Common myeloid progenitor, CD34-positive (primary cell): ENCODE results near the gene MAN1C1.

Experiments
- CTCF ChIA-PET: fragments of 350-600 bp; sonication (Branson Sonifier 250); formaldehyde crosslinking; loops from one replicate; lab custom pipeline; 2021; ENCODE audit warnings: antibody characterized with exemption; lab: Charles Lee
- POLR2A ChIA-PET: fragments of 350-600 bp; sonication (Branson Sonifier 250); formaldehyde crosslinking; loops from one replicate; lab custom pipeline; 2021; ENCODE audit warnings: antibody characterized with exemption; lab: Charles Lee
- DNase-seq, 3 donors: peaks; one replicate each; pipeline versions ENCODE4 v3.0.0 to v3.0.0-alpha.2; 2013
- H3K27ac ChIP-seq, 2 experiments: 1 replicate in 1 of 2; 2 replicates in 1 of 2; pipeline ENCODE4 v1.7.0; 2013; ENCODE audit warnings: inconsistent platforms in 2 of 2, low read length in 2 of 2, mild to moderate bottlenecking in 2 of 2, low read depth in 1 of 2, moderate library complexity in 1 of 2; ENCODE audit not compliant: severe bottlenecking in 2 of 2, insufficient read depth in 1 of 2, poor library complexity in 1 of 2
- H3K27me3 ChIP-seq, 5 experiments: replicated peaks in 2 of 5; 1 replicate in 3 of 5; 2 replicates in 2 of 5; pipeline versions ENCODE4 v1.6.1 to v1.7.0; 2013; ENCODE audit warnings: low read length in 4 of 5, mild to moderate bottlenecking in 2 of 5, moderate library complexity in 2 of 5, inconsistent platforms in 1 of 5; ENCODE audit not compliant: insufficient read depth in 5 of 5, control insufficient read depth in 4 of 5
- H3K36me3 ChIP-seq, 4 experiments: 1 replicate in 2 of 4; 2 replicates in 2 of 4; pipeline versions ENCODE4 v1.6.1 to v1.7.0; 2013; ENCODE audit warnings: low read length in 3 of 4, control low read depth in 1 of 4, mild to moderate bottlenecking in 1 of 4; ENCODE audit not compliant: control insufficient read depth in 4 of 4, insufficient read depth in 4 of 4
- H3K4me1 ChIP-seq, 4 experiments: 1 replicate in 3 of 4; 2 replicates in 1 of 4; pipeline versions ENCODE4 v1.6.1 to v1.7.1; 2013; ENCODE audit warnings: low read length in 3 of 4, mild to moderate bottlenecking in 3 of 4, control low read depth in 1 of 4, inconsistent platforms in 1 of 4, moderate library complexity in 1 of 4; ENCODE audit not compliant: control insufficient read depth in 4 of 4, insufficient read depth in 4 of 4; ENCODE audit errors: control extremely low read depth in 1 of 4
- H3K4me3 ChIP-seq, 7 experiments: 1 replicate in 4 of 7; 2 replicates in 3 of 7; pipeline versions ENCODE4 v1.5.1 to v1.7.0; 2013; ENCODE audit warnings: mild to moderate bottlenecking in 7 of 7, low read length in 6 of 7, moderate library complexity in 6 of 7, inconsistent platforms in 2 of 7, low read depth in 2 of 7, control low read depth in 1 of 7; ENCODE audit not compliant: insufficient read depth in 4 of 7, control insufficient read depth in 1 of 7; ENCODE audit errors: extremely low read depth in 1 of 7
- H3K9me3 ChIP-seq, 5 experiments: 1 replicate in 4 of 5; 2 replicates in 1 of 5; pipeline versions ENCODE4 v1.6.1 to v1.7.1; 2013; ENCODE audit warnings: low read length in 4 of 5, mild to moderate bottlenecking in 2 of 5, inconsistent platforms in 1 of 5, low read depth in 1 of 5, moderate library complexity in 1 of 5; ENCODE audit not compliant: control insufficient read depth in 4 of 5, insufficient read depth in 2 of 5; ENCODE audit errors: control extremely low read depth in 1 of 5
- WGBS: methylation state at CpG from one replicate; pipeline ENCODE4 v1.1.5; 2013; ENCODE audit not compliant: insufficient coverage; 5-methylcytosine and 5-hydroxymethylcytosine counted together

The MAN1C1 gene

GRCh38 chr1:25807480-25808390 is 191.1 kb downstream of the MAN1C1 start:
- Histone ChIP-seq H3K27me3 (no peaks in the 10 kb centered on the region), H3K36me3 (peaks cover 4 to 48% (median 22%) of the 10 kb centered on the region in 4 experiments), H3K27ac (no peak overlapping the region), H3K4me3 (no peak overlapping the region), H3K4me1 (peaks cover 0 to 28% (median 15%) of the 10 kb centered on the region in 4 experiments), H3K9me3 (no peaks in the 10 kb centered on the region)
- 95% methylated on average over 14 of the region's 20 CpGs for WGBS
- CTCF ChIA-PET, result interaction anchor here (1.0 to 6.9 kb wide), 5 partner anchors 110 to 304 kb away, joined by 3 to 69 read pairs (median 3); no protein-coding TSS in a partner anchor
- DNase-seq, result no peak
- POLR2A ChIA-PET, result no interaction called here

- peaks cover 4 to 53% (median 26%) of the 10 kb centered on the region in 4 experiments for H3K36me3 ChIP-seq
- H3K4me1 ChIP-seq, result peaks cover 0 to 24% (median 13%) of the 10 kb centered on the region in 4 experiments
- DNase-seq, result no peak
- ChIA-PET CTCF (interaction anchor here (1.0 to 6.9 kb wide), 12 partner anchors 7 to 305 kb away, joined by 3 to 69 read pairs (median 4); no protein-coding TSS in a partner anchor), POLR2A (interaction anchor here (1.0 kb wide), 1 partner anchor 11 kb away, joined by 4 read pairs; the partner anchor contains the start of gene MTFR1L)
- no peak overlapping the region for H3K4me3 ChIP-seq
- WGBS, result 95% methylated on average over 34 of the region's 34 CpGs
- no peaks in the 10 kb centered on the region for H3K27me3 ChIP-seq
- no peaks in the 10 kb centered on the region for H3K9me3 ChIP-seq
- H3K27ac ChIP-seq, result no peak overlapping the region
Measured at GRCh38 chr1:25808481-25809244, 192.1 kb downstream of the MAN1C1 start.

- POLR2A ChIA-PET, result interaction anchor here (1.0 kb wide), 1 partner anchor 10 kb away, joined by 4 read pairs; the partner anchor contains the start of gene MTFR1L
- Histone ChIP-seq H3K36me3 (peaks cover 4 to 60% (median 32%) of the 10 kb centered on the region in 4 experiments), H3K27ac (no peak overlapping the region)
Measured at GRCh38 chr1:25809283-25809926, 192.8 kb downstream of the MAN1C1 start.

DNA sequence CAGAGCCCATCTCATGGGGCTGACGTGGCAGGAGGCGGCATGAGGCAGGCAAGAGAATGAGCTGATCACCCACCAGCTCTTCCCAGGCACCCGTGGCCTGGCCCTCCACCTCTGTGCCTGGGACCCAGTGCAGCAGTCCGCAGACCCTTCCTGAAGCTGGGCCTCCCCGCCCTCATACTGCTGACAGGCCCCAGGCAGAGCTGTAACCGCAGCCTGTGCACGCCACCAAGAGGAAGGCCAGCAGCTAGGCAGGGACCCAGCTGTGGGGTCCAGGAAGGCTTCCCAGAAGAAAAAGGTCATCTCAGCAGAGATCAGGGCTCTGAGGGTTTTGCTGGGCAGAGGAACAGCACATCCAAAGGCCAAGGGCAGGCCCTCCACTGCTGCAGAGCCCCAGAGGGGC is 193.3 kb downstream of the MAN1C1 start:
- peaks cover 0 to 24% (median 13%) of the 10 kb centered on the region in 4 experiments for H3K4me1 ChIP-seq
- CTCF ChIA-PET, result interaction anchor here (0.8 to 6.9 kb wide), 14 partner anchors 9 to 368 kb away, joined by 3 to 69 read pairs (median 3); no protein-coding TSS in a partner anchor
- H3K4me3 ChIP-seq, result no peak overlapping the region
- no peak overlapping the region for H3K27ac ChIP-seq
- POLR2A ChIA-PET, result interaction anchor here (1.0 kb wide), 1 partner anchor 10 kb away, joined by 4 read pairs; the partner anchor contains the start of gene MTFR1L
- H3K27me3 ChIP-seq, result no peaks in the 10 kb centered on the region
- 86% methylated on average over 7 of the region's 7 CpGs for WGBS
- no peak for DNase-seq
- no peaks in the 10 kb centered on the region for H3K9me3 ChIP-seq
- peaks cover 4 to 64% (median 33%) of the 10 kb centered on the region in 4 experiments for H3K36me3 ChIP-seq

More at GRCh38 chr1:25809283-25809926, 192.8 kb downstream of the MAN1C1 start:
- Histone ChIP-seq H3K9me3 (no peaks in the 10 kb centered on the region), H3K4me1 (peaks cover 0 to 24% (median 13%) of the 10 kb centered on the region in 4 experiments), H3K27me3 (no peaks in the 10 kb centered on the region), H3K4me3 (no peak overlapping the region)
- 46% methylated on average over 15 of the region's 18 CpGs for WGBS
- CTCF ChIA-PET, result interaction anchor here (0.8 to 6.9 kb wide), 12 partner anchors 8 to 367 kb away, joined by 3 to 69 read pairs (median 3); no protein-coding TSS in a partner anchor
- DNase-seq, result peak in 2 of 3 donors; percentile 35 to 41

DNA sequence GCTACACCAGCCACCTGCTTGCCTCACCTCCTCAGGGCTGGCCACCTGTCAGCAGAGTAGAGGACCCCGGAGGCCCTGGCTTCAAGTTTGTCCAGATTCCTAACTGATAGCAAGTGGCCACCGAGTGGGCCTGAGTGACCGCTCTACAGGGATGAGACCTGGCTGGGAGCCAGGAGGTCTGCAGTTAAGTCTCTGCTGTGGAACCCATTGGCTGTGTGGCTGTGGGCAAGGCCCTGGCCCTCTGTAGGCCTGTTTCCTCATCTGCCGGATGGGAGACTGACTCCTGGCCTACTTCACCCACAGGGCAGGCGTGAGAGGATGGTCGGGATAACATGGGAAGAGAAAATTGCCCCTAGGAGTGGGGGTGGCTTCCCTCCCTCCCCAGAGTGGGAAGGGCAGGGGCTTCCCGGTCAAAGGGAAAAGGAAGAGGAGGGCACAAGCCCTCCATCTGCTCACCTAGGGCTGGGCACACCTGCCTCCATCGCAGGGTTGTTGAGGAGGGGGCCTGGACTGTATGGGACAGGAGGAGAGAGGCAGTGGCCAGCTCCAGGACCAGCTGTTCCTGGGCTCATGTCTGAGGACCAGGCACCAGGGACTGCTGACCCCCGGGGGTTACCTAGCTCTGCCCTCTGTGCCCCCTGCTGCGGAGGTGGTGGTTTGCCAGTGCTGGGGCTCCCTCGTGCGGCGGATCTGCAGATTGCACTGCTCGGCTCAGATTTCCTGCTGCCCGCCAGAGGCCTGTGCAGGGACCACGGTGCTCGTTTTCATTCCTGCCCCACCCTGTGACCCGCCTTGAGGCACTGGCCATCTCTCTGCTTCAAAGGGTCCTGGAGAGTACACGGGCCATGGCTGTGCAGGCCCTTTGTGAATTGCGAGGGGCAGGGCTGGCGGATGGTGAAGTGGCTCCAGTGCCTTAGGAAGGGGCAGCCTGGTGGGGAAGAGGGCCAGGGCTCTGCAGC is 194.0 kb downstream of the MAN1C1 start:
- 34% methylated on average over 17 of the region's 21 CpGs for WGBS

More for the DNA sequence above, 194.0 kb downstream of the MAN1C1 start:
- Histone ChIP-seq H3K36me3 (peaks cover 4 to 63% (median 33%) of the 10 kb centered on the region in 4 experiments), H3K4me3 (no peak overlapping the region), H3K27me3 (no peaks in the 10 kb centered on the region), H3K27ac (no peak overlapping the region), H3K9me3 (no peaks in the 10 kb centered on the region), H3K4me1 (peaks cover 0 to 21% (median 13%) of the 10 kb centered on the region in 4 experiments)
- peak; percentile 50 to 70 (median 58) for DNase-seq
- POLR2A ChIA-PET, result no interaction called here
- CTCF ChIA-PET, result interaction anchor here (0.7 to 6.9 kb wide), 12 partner anchors 8 to 368 kb away, joined by 3 to 69 read pairs (median 3); partner anchors contain the start of gene SELENON
